Fibroblast of lung (primary cell): ENCODE data around the gene TNC.

ENCODE experiments used
- EZH2 ChIP-seq: IDR thresholded peaks from 2 replicates; pipeline ENCODE4 v1.5.1; 2012; ENCODE audit warnings: low read length, control low read depth, mild to moderate bottlenecking; ENCODE audit errors: missing control alignments
- TF ChIP-seq, protein P1 (sequence below), 2 donors: IDR thresholded peaks in 1 of 2; conservative IDR thresholded peaks in 1 of 2; 1 replicate in 1 of 2; 2 replicates in 1 of 2; pipeline ENCODE4 v1.5.1; 2011 to 2012; ENCODE audit warnings: low read length in 2 of 2, control low read depth in 1 of 2, inconsistent platforms in 1 of 2, low read depth in 1 of 2, mild to moderate bottlenecking in 1 of 2

DNA sequence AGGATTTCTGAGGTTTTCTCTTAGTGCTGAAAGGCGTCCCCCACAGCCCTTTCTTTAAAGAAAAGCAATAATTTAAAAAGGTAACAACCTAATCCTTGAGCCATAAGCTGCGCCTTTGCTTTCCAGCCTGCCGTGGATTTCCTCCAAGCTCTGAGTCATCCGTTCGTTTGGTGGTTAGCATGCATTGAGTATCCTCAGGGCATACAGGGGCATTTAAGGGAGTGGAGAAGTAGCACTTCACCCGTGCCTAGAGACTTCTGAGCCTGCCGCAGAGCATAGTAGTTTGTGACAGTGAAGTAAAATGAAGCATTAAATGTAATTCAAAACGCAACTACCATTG lies 892 bp upstream of the TNC start:
- TF ChIP-seq, protein P1, sequence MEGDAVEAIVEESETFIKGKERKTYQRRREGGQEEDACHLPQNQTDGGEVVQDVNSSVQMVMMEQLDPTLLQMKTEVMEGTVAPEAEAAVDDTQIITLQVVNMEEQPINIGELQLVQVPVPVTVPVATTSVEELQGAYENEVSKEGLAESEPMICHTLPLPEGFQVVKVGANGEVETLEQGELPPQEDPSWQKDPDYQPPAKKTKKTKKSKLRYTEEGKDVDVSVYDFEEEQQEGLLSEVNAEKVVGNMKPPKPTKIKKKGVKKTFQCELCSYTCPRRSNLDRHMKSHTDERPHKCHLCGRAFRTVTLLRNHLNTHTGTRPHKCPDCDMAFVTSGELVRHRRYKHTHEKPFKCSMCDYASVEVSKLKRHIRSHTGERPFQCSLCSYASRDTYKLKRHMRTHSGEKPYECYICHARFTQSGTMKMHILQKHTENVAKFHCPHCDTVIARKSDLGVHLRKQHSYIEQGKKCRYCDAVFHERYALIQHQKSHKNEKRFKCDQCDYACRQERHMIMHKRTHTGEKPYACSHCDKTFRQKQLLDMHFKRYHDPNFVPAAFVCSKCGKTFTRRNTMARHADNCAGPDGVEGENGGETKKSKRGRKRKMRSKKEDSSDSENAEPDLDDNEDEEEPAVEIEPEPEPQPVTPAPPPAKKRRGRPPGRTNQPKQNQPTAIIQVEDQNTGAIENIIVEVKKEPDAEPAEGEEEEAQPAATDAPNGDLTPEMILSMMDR (conservative IDR thresholded peaks at IDR 0.05 in 1 of 2, IDR thresholded peaks at IDR 0.05 in 1 of 2; ENCODE audit: low read depth in 1 of 2, low read length in 2 of 2), result no peak
- no peak for TF ChIP-seq EZH2
